GM23338 (cell line): Measurements from ENCODE around the gene CCDC177. TPM values are rescaled to one million over a fixed set of nuclear protein-coding genes. Genes with fewer than 3 reads are reported as not detected.

Experiments
- ATAC-seq: fragments of 200-7000 bp; cut with Tn5 transposase; 3 replicates; pipeline ENCODE4 v1.9.1; 2020
- DNase-seq: peaks from one replicate; pipeline ENCODE4 v3.0.0-alpha.2; 2015; ENCODE audit warnings: low spot score
- H2AFZ ChIP-seq: fragments of 200-600 bp; sonication (generic); 2 replicates; pipeline ENCODE4 v1.8.0; 2016; ENCODE audit warnings: antibody characterized with exemption, mild to moderate bottlenecking, moderate library complexity
- H3F3A ChIP-seq: fragments of 200-600 bp; sonication (generic); replicated peaks from 2 replicates; pipeline ENCODE4 v1.8.0; 2017; ENCODE audit warnings: antibody characterized with exemption, mixed run types, low read depth
- H3K27ac ChIP-seq: fragments of 200-600 bp; sonication (generic); 2 replicates; pipeline ENCODE4 v1.6.1; 2016; ENCODE audit warnings: low read depth
- H3K27me3 ChIP-seq: fragments of 200-600 bp; sonication (generic); 2 replicates; pipeline ENCODE4 v1.8.0; 2016; ENCODE audit warnings: mild to moderate bottlenecking, mixed run types, moderate library complexity; ENCODE audit not compliant: insufficient read depth
- H3K36me3 ChIP-seq: fragments of 200-600 bp; sonication (generic); 2 replicates; pipeline ENCODE4 v1.8.0; 2016; ENCODE audit warnings: mild to moderate bottlenecking; ENCODE audit not compliant: insufficient read depth
- H3K4me1 ChIP-seq: fragments of 200-600 bp; sonication (generic); 2 replicates; pipeline ENCODE4 v1.8.0; 2016; ENCODE audit warnings: mild to moderate bottlenecking, moderate library complexity; ENCODE audit not compliant: insufficient read depth
- H3K4me2 ChIP-seq: fragments of 200-600 bp; sonication (generic); 2 replicates; pipeline ENCODE4 v1.7.1; 2017; ENCODE audit warnings: mixed run types
- H3K4me3 ChIP-seq: fragments of 200-600 bp; sonication (generic); 2 replicates; pipeline ENCODE4 v1.6.1; 2016; ENCODE audit warnings: mixed run types
- H3K79me2 ChIP-seq: fragments of 200-600 bp; sonication (generic); replicated peaks from 2 replicates; pipeline ENCODE4 v1.8.0; 2017; ENCODE audit warnings: mild to moderate bottlenecking; ENCODE audit not compliant: insufficient read depth
- H3K9me2 ChIP-seq: fragments of 200-600 bp; sonication (generic); 2 replicates; pipeline ENCODE4 v1.8.0; 2017; ENCODE audit not compliant: insufficient read depth
- H4K20me1 ChIP-seq: fragments of 200-600 bp; sonication (generic); replicated peaks from 2 replicates; pipeline ENCODE4 v1.8.0; 2017; ENCODE audit warnings: mild to moderate bottlenecking; ENCODE audit not compliant: insufficient read depth
- H3K27ac Mint-ChIP-seq: 2 replicates; pipeline ENCODE4 v1.8.0; 2020; ENCODE audit warnings: inconsistent platforms, mild to moderate bottlenecking, moderate library complexity, mixed read lengths
- H3K27me3 Mint-ChIP-seq: 3 replicates; pipeline ENCODE4 v1.8.0; 2022; ENCODE audit warnings: low read depth, mild to moderate bottlenecking, moderate library complexity, mixed read lengths, inconsistent platforms; ENCODE audit not compliant: insufficient read depth, poor library complexity
- H3K36me3 Mint-ChIP-seq: 3 replicates; pipeline ENCODE4 v1.8.0; 2021; ENCODE audit warnings: low read depth, mild to moderate bottlenecking, inconsistent platforms, moderate library complexity, mixed read lengths
- H3K4me1 Mint-ChIP-seq: 3 replicates; pipeline ENCODE4 v1.8.0; 2020; ENCODE audit warnings: mild to moderate bottlenecking, inconsistent platforms, mixed read lengths
- H3K4me3 Mint-ChIP-seq: 3 replicates; pipeline ENCODE4 v1.8.0; 2021; ENCODE audit warnings: moderate library complexity, mild to moderate bottlenecking, inconsistent platforms, mixed read lengths
- H3K9me3 Mint-ChIP-seq: 3 replicates; pipeline ENCODE4 v1.8.0; 2020; ENCODE audit warnings: moderate library complexity, mild to moderate bottlenecking, inconsistent platforms, mixed read lengths
- CREB1 ChIP-seq: fragments of 250-450 bp; sonication (Bioruptor Pico); IDR thresholded peaks from 2 replicates; pipeline ENCODE4 v1.5.0; 2020; ENCODE audit warnings: low read depth, mild to moderate bottlenecking, moderate library complexity
- ETS1 ChIP-seq: IDR thresholded peaks from 2 replicates; pipeline ENCODE4 v1.6.1; 2016; ENCODE audit warnings: antibody characterized with exemption
- EZH2 ChIP-seq: fragments of 200-600 bp; sonication (generic); IDR thresholded peaks from one replicate; pipeline ENCODE4 v1.8.0; 2017; ENCODE audit warnings: antibody characterized with exemption, mild to moderate bottlenecking, low read depth; ENCODE audit not compliant: unreplicated experiment
- EZH2phosphoT487 ChIP-seq: fragments of 200-600 bp; sonication (generic); IDR thresholded peaks from one replicate; pipeline ENCODE4 v1.8.1; 2018; ENCODE audit warnings: antibody characterized with exemption; ENCODE audit not compliant: unreplicated experiment
- JUNB ChIP-seq: IDR thresholded peaks from one replicate; pipeline ENCODE4 v1.6.1; 2016; ENCODE audit warnings: antibody characterized with exemption; ENCODE audit not compliant: unreplicated experiment
- POLR2AphosphoS5 ChIP-seq: IDR thresholded peaks from 2 replicates; pipeline ENCODE4 v1.6.1; 2016; ENCODE audit warnings: antibody characterized with exemption, low read depth
- STAT1 ChIP-seq: IDR thresholded peaks from one replicate; pipeline ENCODE4 v1.6.1; 2016; ENCODE audit warnings: antibody characterized with exemption; ENCODE audit not compliant: unreplicated experiment
- ZNF462 ChIP-seq: fragments of 250-450 bp; sonication (Bioruptor Pico); IDR thresholded peaks from 2 replicates; pipeline ENCODE4 v1.5.0; 2020; ENCODE audit warnings: mild to moderate bottlenecking, moderate library complexity
- polyA plus RNA-seq: library from polyadenylated mRNA; unstranded; fragments of >200 nt; fragmentation: Nextera tagmentation; extraction: Ambion mirVana; gene quantifications from 2 replicates; pipeline ENCODE4 v1.2.1, GENCODE V29; 2016
- total RNA-seq: library from RNA; depleted of rRNA; stranded (reverse); fragments of >200 nt; shearing (Covaris generic); gene quantifications from 2 replicates; pipeline ENCODE4 v1.2.3, GENCODE V29; 2014

CCDC177 gene
- total and polyA plus RNA-seq, 2 experiments from 2014 or later, result 0.18 to 1.7 TPM

- no peak for TF ChIP-seq ETS1
- TF ChIP-seq JUNB, result no peak
Observed at GRCh38 chr14:69528930-69529329, 45.7 kb downstream of the CCDC177 start (continued).

- H3K4me1 Mint-ChIP-seq, result no peaks in the 10 kb centered on the region; the same call in 2 of the 3 replicates
- H3K27me3 ChIP-seq, result no peaks in the 10 kb centered on the region
- H3F3A ChIP-seq, result no peaks in the 10 kb centered on the region
- no peak overlapping the region for H3K27ac Mint-ChIP-seq
- H3K4me2 ChIP-seq, result no peak overlapping the region
- H3K36me3 Mint-ChIP-seq, result no peaks in the 10 kb centered on the region
- H3K27ac ChIP-seq, result no peak overlapping the region
- DNase-seq (no peak), ATAC-seq (no peak)
- H3K4me1 ChIP-seq, result no peaks in the 10 kb centered on the region
- no peak overlapping the region for H3K4me3 Mint-ChIP-seq
- TF ChIP-seq EZH2, result no peak
- no peak for TF ChIP-seq POLR2AphosphoS5
- TF ChIP-seq EZH2phosphoT487, result no peak
- TF ChIP-seq CREB1 (CRISPR knock-in tag), result no peak
- no peaks in the 10 kb centered on the region for H4K20me1 ChIP-seq
- peaks cover 6% of the 10 kb centered on the region; the same call in 1 of the 2 replicates for H3K9me2 ChIP-seq
- H3K27me3 Mint-ChIP-seq, result peaks cover 2% of the 10 kb centered on the region
- no peaks in the 10 kb centered on the region for H3K9me3 Mint-ChIP-seq
- H3K36me3 ChIP-seq, result no peaks in the 10 kb centered on the region
- H3K79me2 ChIP-seq, result no peaks in the 10 kb centered on the region
- no peak overlapping the region for H3K4me3 ChIP-seq
- H2AFZ ChIP-seq, result no peak overlapping the region
Observed at GRCh38 chr14:69528143-69528542, 46.5 kb downstream of the CCDC177 start.

- Histone ChIP-seq H3K4me2 (no peak overlapping the region), H3K9me2 (peaks cover 6% of the 10 kb centered on the region; the same call in 1 of the 2 replicates), H3K27me3 (no peaks in the 10 kb centered on the region), H3K4me3 (no peak overlapping the region), H3K4me1 (no peaks in the 10 kb centered on the region), H3F3A (no peaks in the 10 kb centered on the region), H3K79me2 (no peaks in the 10 kb centered on the region), H4K20me1 (no peaks in the 10 kb centered on the region), H2AFZ (no peak overlapping the region), H3K27ac (no peak overlapping the region), H3K36me3 (no peaks in the 10 kb centered on the region)
- no peaks in the 10 kb centered on the region; the same call in 2 of the 3 replicates for H3K4me1 Mint-ChIP-seq
- H3K36me3 Mint-ChIP-seq, result no peaks in the 10 kb centered on the region
- H3K27ac Mint-ChIP-seq, result no peak overlapping the region
- ATAC-seq, result no peak
- DNase-seq, result no peak
- no peak overlapping the region for H3K4me3 Mint-ChIP-seq
- H3K27me3 Mint-ChIP-seq, result peaks cover 2% of the 10 kb centered on the region
- H3K9me3 Mint-ChIP-seq, result no peaks in the 10 kb centered on the region
- no peak for TF ChIP-seq EZH2
- no peak for TF ChIP-seq STAT1
- no peak for TF ChIP-seq EZH2phosphoT487
- TF ChIP-seq ZNF462 (CRISPR knock-in tag), result no peak
- TF ChIP-seq ETS1, result no peak
Observed at GRCh38 chr14:69527635-69528034, 47.0 kb downstream of the CCDC177 start.
